ENCODE results near the gene ACOX2. TPM values are rescaled to one million over a fixed set of nuclear protein-coding genes. Genes with fewer than 3 reads are reported as not detected.
A peak's percentile ranks its signal among the peaks of the same experiment; 100 is the strongest.

The ACOX2 gene
- total and polyA plus RNA-seq, 10 of the 15 experiments (the other 5 are each of a cell fraction or from before 2014, with no cell fraction given), result 0.72 TPM; not detected in 9

GRCh38 chr3:58473275-58473674, 63.7 kb downstream of the ACOX2 start:
- DNase-seq (ENCODE audit: low read depth, low spot score) (no peak), FAIRE-seq (no peak), ATAC-seq (no peak)
- RAD21 ChIA-PET (ENCODE audit: unreplicated experiment), result interaction anchor here (0.5 kb wide), 1 partner anchor 165 kb away, joined by 3 read pairs; no protein-coding TSS in a partner anchor
- CTCF ChIA-PET, result interaction anchor here (1.0 to 2.8 kb wide), 3 partner anchors 10 to 89 kb away, joined by 4 to 10 read pairs (median 6); no protein-coding TSS in a partner anchor
- H3K79me2 ChIP-seq (ENCODE audit: control insufficient read depth, insufficient read depth, low read length), result no peaks in the 10 kb centered on the region
- no peak overlapping the region for H3K9ac ChIP-seq (ENCODE audit: control insufficient read depth, insufficient read depth, low read length)
- BruUV-seq (replicated peaks), result no TSS peak
- intact Hi-C loops (cut with micrococcal nuclease; ENCODE audit: unreplicated experiment) (no loop called here), in situ Hi-C loops (cut with MboI) (no loop called here)
- H3K27ac ChIP-seq (ENCODE audit: control insufficient read depth, insufficient read depth), result no peak overlapping the region
- no peak overlapping the region for H3K4me2 ChIP-seq (ENCODE audit: control insufficient read depth, insufficient read depth)
- TF ChIP-seq IKZF2 (IDR thresholded peaks at IDR 0.05) (no peak), RCOR1 (conservative IDR thresholded peaks at IDR 0.05; ENCODE audit: low read depth, low read length) (no peak)
- no peaks in the 10 kb centered on the region for H3K36me3 ChIP-seq (ENCODE audit: control insufficient read depth in 2 of 2, insufficient read depth in 2 of 2, low read length in 1 of 2)
- SMC1A ChIA-PET (ENCODE audit: uncharacterized antibody, unreplicated experiment), result interaction anchor here (1.2 kb wide), 1 partner anchor 47 kb away, joined by 3 read pairs; no protein-coding TSS in a partner anchor
- 45% methylated on average over 1 of the region's 1 CpG for WGBS (ENCODE audit: insufficient coverage, insufficient replicate concordance, low lambda C conversion rate, missing lambda C conversion rate)
- H2AFZ ChIP-seq (ENCODE audit: control insufficient read depth, low read depth, low read length), result no peak overlapping the region
- H3K27me3 ChIP-seq (replicated peaks in 1 of 2; ENCODE audit: control insufficient read depth in 2 of 2, insufficient read depth in 2 of 2, low read length in 1 of 2), result no peaks in the 10 kb centered on the region
- H3K4me1 ChIP-seq (ENCODE audit: control insufficient read depth, insufficient read depth, low read length), result peaks cover 6% of the 10 kb centered on the region; the same call in 1 of the 2 replicates
- H4K20me1 ChIP-seq (ENCODE audit: control insufficient read depth, insufficient read depth), result no peaks in the 10 kb centered on the region
- H3K9me3 ChIP-seq (replicated peaks; ENCODE audit: control insufficient read depth, insufficient read depth, low read length), result no peaks in the 10 kb centered on the region
- POLR2A ChIA-PET, result interaction anchor here (0.7 kb wide), 1 partner anchor 52 kb away, joined by 3 read pairs; no protein-coding TSS in a partner anchor
- no peak overlapping the region for H3K4me3 ChIP-seq

- FAIRE-seq (no peak), DNase-seq (ENCODE audit: low read depth, low spot score) (no peak), ATAC-seq (peak; percentile 45)
- Histone ChIP-seq H3K27ac (ENCODE audit: control insufficient read depth, insufficient read depth) (no peak overlapping the region), H3K79me2 (ENCODE audit: control insufficient read depth, insufficient read depth, low read length) (no peaks in the 10 kb centered on the region), H3K9me3 (replicated peaks; ENCODE audit: control insufficient read depth, insufficient read depth, low read length) (no peaks in the 10 kb centered on the region), H3K36me3 (ENCODE audit: control insufficient read depth in 2 of 2, insufficient read depth in 2 of 2, low read length in 1 of 2) (no peaks in the 10 kb centered on the region), H3K27me3 (replicated peaks in 1 of 2; ENCODE audit: control insufficient read depth in 2 of 2, insufficient read depth in 2 of 2, low read length in 1 of 2) (no peaks in the 10 kb centered on the region), H4K20me1 (ENCODE audit: control insufficient read depth, insufficient read depth) (no peaks in the 10 kb centered on the region), H3K9ac (ENCODE audit: control insufficient read depth, insufficient read depth, low read length) (no peak overlapping the region), H3K4me3 (no peak overlapping the region), H3K4me1 (ENCODE audit: control insufficient read depth, insufficient read depth, low read length) (peaks cover 6% of the 10 kb centered on the region; the same call in 1 of the 2 replicates), H2AFZ (ENCODE audit: control insufficient read depth, low read depth, low read length) (no peak overlapping the region; the same call in 1 of the 2 replicates), H3K4me2 (ENCODE audit: control insufficient read depth, insufficient read depth) (no peak overlapping the region)
- TF ChIP-seq SUPT20H (IDR thresholded peaks at IDR 0.05; ENCODE audit: borderline replicate concordance, control insufficient read depth, low read depth, low read length), result no peak
- 0 out of 2 replicates have a peak, but pooled peaks have one; percentile 7 for TF ChIP-seq JUNB (IDR thresholded peaks at IDR 0.05)
- TF ChIP-seq MTA2 (IDR thresholded peaks at IDR 0.05; ENCODE audit: low read depth), result 0 out of 2 replicates have a peak, but pooled peaks have one; percentile 11
- ChIA-PET SMC1A (ENCODE audit: uncharacterized antibody, unreplicated experiment) (interaction anchor here (0.6 kb wide), 1 partner anchor 151 kb away, joined by 3 read pairs; no protein-coding TSS in a partner anchor), RAD21 (ENCODE audit: unreplicated experiment) (no interaction called here), POLR2A (interaction anchor here (1.0 kb wide), 1 partner anchor 14 kb away, joined by 3 read pairs; no protein-coding TSS in a partner anchor), CTCF (no interaction called here)
- WGBS (ENCODE audit: insufficient coverage, insufficient replicate concordance, low lambda C conversion rate, missing lambda C conversion rate), result 37% methylated on average over 10 of the region's 10 CpGs
- in situ Hi-C loops (cut with MboI), result no loop called here
- intact Hi-C loops (cut with micrococcal nuclease; ENCODE audit: unreplicated experiment), result no loop called here
- no TSS peak for BruUV-seq (replicated peaks)
Observed at GRCh38 chr3:58471025-58471887, 65.7 kb downstream of the ACOX2 start.
